ENCODE measurements around the gene HDAC9.

- no peak for TF ChIP-seq CTCF (IDR thresholded peaks at IDR 0.05)
- TF ChIP-seq POLR2A (IDR thresholded peaks at IDR 0.05), result no peak
- no peak for TF ChIP-seq POLR2AphosphoS5 (IDR thresholded peaks at IDR 0.05; ENCODE audit: insufficient read depth in 1 of 2, low read depth in 1 of 2)
Measured at GRCh38 chr7:18517646-18518045, 22.1 kb downstream of the HDAC9 start.

Measured in vagina (tissue), 2 donors.